Keratinocyte (primary cell): ENCODE measurements around the gene OR6B3. TPM values are rescaled to one million over a fixed set of nuclear protein-coding genes. Genes with fewer than 3 reads are reported as not detected.

Experiments used
- DNase-seq: peaks from one replicate; pipeline ENCODE4 v3.0.0-alpha.2; 2011; ENCODE audit warnings: low read depth, missing footprints, low spot score
- FAIRE-seq: peaks from 2 replicates; lab custom pipeline; 2011; peaks lifted over from hg19 to GRCh38; lab: Jason Lieb, UNC
- H2AFZ ChIP-seq: 2 replicates; pipeline ENCODE4 v1.6.0; 2012; ENCODE audit warnings: low read length, control low read depth, inconsistent platforms; ENCODE audit not compliant: control insufficient read depth
- H3K27ac ChIP-seq: 2 replicates; pipeline ENCODE4 v1.5.1; 2011; ENCODE audit warnings: low read length; ENCODE audit not compliant: control insufficient read depth, insufficient read depth
- H3K27me3 ChIP-seq: 3 replicates; pipeline ENCODE4 v1.6.0; 2011; ENCODE audit warnings: low read length; ENCODE audit not compliant: control insufficient read depth, insufficient read depth; ENCODE audit errors: extremely low read depth
- H3K36me3 ChIP-seq, 2 experiments: 2 replicates in 1 of 2; 3 replicates in 1 of 2; pipeline ENCODE4 v1.5.1; 2011; ENCODE audit warnings: low read length in 2 of 2, mild to moderate bottlenecking in 1 of 2; ENCODE audit not compliant: control insufficient read depth in 2 of 2, insufficient read depth in 2 of 2; ENCODE audit errors: extremely low read depth in 1 of 2
- H3K4me1 ChIP-seq: 3 replicates; pipeline ENCODE4 v1.5.1; 2011; ENCODE audit warnings: low read length; ENCODE audit not compliant: control insufficient read depth, insufficient read depth; ENCODE audit errors: extremely low read depth
- H3K4me2 ChIP-seq: 3 replicates; pipeline ENCODE4 v1.6.0; 2011; ENCODE audit warnings: low read depth, low read length; ENCODE audit not compliant: control insufficient read depth, insufficient read depth; ENCODE audit errors: extremely low read depth
- H3K4me3 ChIP-seq, 3 experiments: fragments of 200-600 bp in 1 of 3; sonication (generic) in 1 of 3; 2 replicates in 2 of 3; 3 replicates in 1 of 3; pipeline ENCODE4 v1.5.1; 2011 to 2016; ENCODE audit warnings: low read length in 3 of 3, mild to moderate bottlenecking in 3 of 3, control low read depth in 2 of 3, inconsistent platforms in 1 of 3, low read depth in 1 of 3, mixed read lengths in 1 of 3, mixed run types in 1 of 3, moderate library complexity in 1 of 3; ENCODE audit not compliant: control insufficient read depth in 2 of 3, insufficient read depth in 2 of 3; ENCODE audit errors: extremely low read depth in 1 of 3
- H3K79me2 ChIP-seq: 2 replicates; pipeline ENCODE4 v1.6.0; 2012; ENCODE audit warnings: low read length; ENCODE audit not compliant: control insufficient read depth, insufficient read depth
- H3K9ac ChIP-seq: 3 replicates; pipeline ENCODE4 v1.6.0; 2011; ENCODE audit warnings: low read length; ENCODE audit not compliant: control insufficient read depth, insufficient read depth; ENCODE audit errors: extremely low read depth
- H3K9me1 ChIP-seq: 3 replicates; pipeline ENCODE4 v1.6.0; 2011; ENCODE audit warnings: low read length; ENCODE audit not compliant: control insufficient read depth, insufficient read depth; ENCODE audit errors: extremely low read depth
- H3K9me3 ChIP-seq: 2 replicates; pipeline ENCODE4 v1.5.1; 2012; ENCODE audit warnings: low read depth, low read length; ENCODE audit not compliant: control insufficient read depth
- H4K20me1 ChIP-seq: 3 replicates; pipeline ENCODE4 v1.6.0; 2011; ENCODE audit warnings: low read length; ENCODE audit not compliant: control insufficient read depth, insufficient read depth; ENCODE audit errors: extremely low read depth
- EZH2 ChIP-seq: IDR thresholded peaks from one replicate; pipeline ENCODE4 v1.6.1; 2012; ENCODE audit warnings: inconsistent platforms, mild to moderate bottlenecking, low read length, moderate library complexity
- dilution Hi-C: fragments of 300-500 bp; cut with MboI; formaldehyde crosslinking; loops from one replicate; pipeline ENCODE4 v1.7.0; 2020; ENCODE audit warnings: low sequenced_read_pairs; ENCODE audit not compliant: extremely low pct_ligation_motif_present
- polyA plus RNA-seq, 5 experiments: library from polyadenylated mRNA; depleted of rRNA in 3 of 5; stranded (reverse) in 3 of 5; stranded (forward) in 1 of 5; unstranded in 1 of 5; fragments of >200 nt; gene quantifications; 1 replicate in 1 of 5; 2 replicates in 3 of 5; 3 replicates in 1 of 5; pipeline versions ENCODE4 v1.2.1 to v1.2.3, GENCODE V29; 2011 to 2012; ENCODE audit warnings: missing spikeins in 2 of 5, low read depth in 1 of 5, low replicate concordance in 1 of 5
- TF ChIP-seq, protein P1 (sequence below), 3 experiments: IDR thresholded peaks in 1 of 3; conservative IDR thresholded peaks in 1 of 3; optimal IDR thresholded peaks in 1 of 3; 2 replicates in 2 of 3; 3 replicates in 1 of 3; pipeline versions ENCODE3 to v1.5.1; 2011; ENCODE audit warnings: low read length in 3 of 3, mild to moderate bottlenecking in 3 of 3, moderate library complexity in 2 of 3, control low read depth in 1 of 3, inconsistent platforms in 1 of 3; ENCODE audit not compliant: insufficient read depth in 2 of 3; ENCODE audit errors: extremely low read depth in 1 of 3

OR6B3 gene
- polyA plus RNA-seq, 1 donor (not counting 4 experiments of a cell fraction or from before 2014, with no cell fraction given), result not detected

DNA sequence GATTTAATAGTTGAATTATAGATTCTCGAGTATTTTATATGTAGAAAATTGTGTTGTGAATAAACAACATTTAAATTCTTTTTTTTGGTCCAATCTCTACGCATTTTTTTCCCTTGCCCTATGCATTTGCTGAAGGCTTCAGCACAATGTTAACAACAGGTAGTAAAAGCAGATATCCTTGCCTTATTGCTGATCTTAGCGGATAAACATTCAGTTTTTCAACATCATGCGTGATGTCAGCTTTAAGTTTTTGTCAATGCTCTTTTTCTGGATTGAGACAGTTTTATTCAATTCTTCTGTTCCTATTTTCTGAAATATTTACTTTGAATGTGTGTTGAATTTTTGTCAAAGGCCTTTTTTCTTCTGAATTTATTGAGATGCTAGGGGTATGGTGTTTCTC is 11.6 kb upstream of the OR6B3 start:
- dilution Hi-C loops, result no loop called here
- Histone ChIP-seq H3K4me2 (no peak overlapping the region), H2AFZ (no peak overlapping the region), H3K27ac (no peak overlapping the region), H3K9me3 (no peaks in the 10 kb centered on the region), H3K4me1 (no peaks in the 10 kb centered on the region), H3K9ac (no peak overlapping the region), H3K79me2 (no peaks in the 10 kb centered on the region), H3K27me3 (peaks cover 3% of the 10 kb centered on the region), H4K20me1 (no peaks in the 10 kb centered on the region), H3K4me3 (no peak overlapping the region), H3K36me3 (no peaks in the 10 kb centered on the region), H3K9me1 (no peaks in the 10 kb centered on the region)
- FAIRE-seq, result no peak
- TF ChIP-seq, protein P1, sequence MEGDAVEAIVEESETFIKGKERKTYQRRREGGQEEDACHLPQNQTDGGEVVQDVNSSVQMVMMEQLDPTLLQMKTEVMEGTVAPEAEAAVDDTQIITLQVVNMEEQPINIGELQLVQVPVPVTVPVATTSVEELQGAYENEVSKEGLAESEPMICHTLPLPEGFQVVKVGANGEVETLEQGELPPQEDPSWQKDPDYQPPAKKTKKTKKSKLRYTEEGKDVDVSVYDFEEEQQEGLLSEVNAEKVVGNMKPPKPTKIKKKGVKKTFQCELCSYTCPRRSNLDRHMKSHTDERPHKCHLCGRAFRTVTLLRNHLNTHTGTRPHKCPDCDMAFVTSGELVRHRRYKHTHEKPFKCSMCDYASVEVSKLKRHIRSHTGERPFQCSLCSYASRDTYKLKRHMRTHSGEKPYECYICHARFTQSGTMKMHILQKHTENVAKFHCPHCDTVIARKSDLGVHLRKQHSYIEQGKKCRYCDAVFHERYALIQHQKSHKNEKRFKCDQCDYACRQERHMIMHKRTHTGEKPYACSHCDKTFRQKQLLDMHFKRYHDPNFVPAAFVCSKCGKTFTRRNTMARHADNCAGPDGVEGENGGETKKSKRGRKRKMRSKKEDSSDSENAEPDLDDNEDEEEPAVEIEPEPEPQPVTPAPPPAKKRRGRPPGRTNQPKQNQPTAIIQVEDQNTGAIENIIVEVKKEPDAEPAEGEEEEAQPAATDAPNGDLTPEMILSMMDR (optimal IDR thresholded peaks at IDR 0.05 in 1 of 3, IDR thresholded peaks at IDR 0.05 in 1 of 3, conservative IDR thresholded peaks at IDR 0.05 in 1 of 3; ENCODE audit: extremely low read depth in 1 of 3, insufficient read depth in 2 of 3, low read length in 3 of 3), result no peak
- no peak for TF ChIP-seq EZH2
- no peak for DNase-seq

DNA sequence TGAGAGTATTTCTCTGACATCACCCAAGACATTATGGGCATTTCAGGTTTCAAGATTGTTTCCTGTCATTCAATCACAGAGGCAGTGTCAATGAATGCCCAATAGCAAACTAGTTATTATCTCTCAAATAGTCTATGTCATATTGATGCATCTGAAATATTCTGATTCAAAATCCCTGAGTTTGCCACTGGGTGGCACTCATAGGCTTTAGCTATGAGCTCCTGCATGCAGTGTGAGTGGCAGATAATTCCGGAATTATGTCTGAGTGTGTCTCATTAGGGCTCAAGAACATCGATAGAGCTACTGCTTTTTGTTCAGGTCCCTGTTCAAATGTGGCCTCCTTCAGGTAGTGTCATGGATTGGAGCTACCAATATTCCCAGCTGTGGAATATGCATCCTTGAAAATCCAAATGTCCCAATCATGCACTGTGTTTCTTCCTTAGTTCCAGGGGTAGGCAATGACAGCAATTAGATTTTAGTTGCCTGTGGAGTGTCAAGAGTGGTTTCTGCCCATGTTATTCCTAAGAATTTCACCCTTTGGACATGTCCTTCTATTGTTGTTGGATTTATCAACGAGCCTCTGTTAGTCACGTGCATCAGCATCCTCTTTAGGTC is 7.8 kb upstream of the OR6B3 start:
- no peak overlapping the region for H3K9ac ChIP-seq
- no peak overlapping the region for H2AFZ ChIP-seq
- FAIRE-seq, result peak; percentile 48
- DNase-seq, result no peak
- H3K4me2 ChIP-seq, result no peak overlapping the region
- H3K4me3 ChIP-seq, result no peak overlapping the region
- H3K4me1 ChIP-seq, result no peaks in the 10 kb centered on the region
- no peak overlapping the region for H3K27ac ChIP-seq
- H4K20me1 ChIP-seq, result no peaks in the 10 kb centered on the region
- H3K79me2 ChIP-seq, result no peaks in the 10 kb centered on the region
- H3K9me3 ChIP-seq, result no peaks in the 10 kb centered on the region
- no peaks in the 10 kb centered on the region for H3K36me3 ChIP-seq
- no peak for TF ChIP-seq EZH2
- TF ChIP-seq, protein P1 (optimal IDR thresholded peaks at IDR 0.05 in 1 of 3, IDR thresholded peaks at IDR 0.05 in 1 of 3, conservative IDR thresholded peaks at IDR 0.05 in 1 of 3; ENCODE audit: extremely low read depth in 1 of 3, insufficient read depth in 2 of 3, low read length in 3 of 3), result peak; percentile 44 to 65 (median 61)
- dilution Hi-C loops, result no loop called here
- no peaks in the 10 kb centered on the region for H3K9me1 ChIP-seq
- H3K27me3 ChIP-seq, result peaks cover 21% of the 10 kb centered on the region
